GM10847 (cell line): ENCODE data around the gene TTC7B.

Experiments
- POLR2A ChIP-seq: IDR thresholded peaks from 2 replicates; pipeline ENCODE4 v1.6.1; 2011; ENCODE audit not compliant: insufficient read length; ENCODE audit errors: extremely low read depth

Gene TTC7B

DNA sequence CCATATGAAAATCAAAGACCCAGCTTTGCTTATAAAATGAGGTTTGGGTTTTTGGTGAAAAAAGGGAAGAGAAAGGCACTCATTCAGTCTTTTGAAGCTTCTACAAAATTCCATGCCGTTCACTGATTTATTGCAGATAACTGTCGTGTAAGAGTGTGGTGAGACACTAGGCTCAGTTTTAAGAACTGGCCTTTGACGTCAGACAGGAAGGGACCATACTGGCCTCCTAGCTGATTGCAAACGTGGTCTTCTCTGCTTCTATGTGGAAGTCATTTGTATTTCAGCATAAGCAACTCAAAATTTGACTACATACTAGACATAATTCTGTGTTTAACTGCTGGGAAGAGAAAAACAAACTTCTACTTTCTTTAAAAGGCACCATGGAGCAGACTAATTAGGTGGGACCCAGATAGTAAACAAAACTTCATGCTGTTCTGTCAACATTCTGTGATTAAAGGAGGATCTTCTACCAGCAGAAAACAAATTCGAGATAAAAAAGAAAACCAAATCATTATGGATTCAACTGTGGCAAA lies 168.7 kb downstream of the TTC7B start:
- no peak for TF ChIP-seq POLR2A

- no peak for TF ChIP-seq POLR2A
These were observed 170.3 kb downstream of the TTC7B start for GRCh38 chr14:90645842-90646443.

- TF ChIP-seq POLR2A, result no peak
These were observed 171.3 kb downstream of the TTC7B start for GRCh38 chr14:90644882-90645281.

GRCh38 chr14:90643982-90644670 lies 172.1 kb downstream of the TTC7B start:
- no peak for TF ChIP-seq POLR2A

DNA sequence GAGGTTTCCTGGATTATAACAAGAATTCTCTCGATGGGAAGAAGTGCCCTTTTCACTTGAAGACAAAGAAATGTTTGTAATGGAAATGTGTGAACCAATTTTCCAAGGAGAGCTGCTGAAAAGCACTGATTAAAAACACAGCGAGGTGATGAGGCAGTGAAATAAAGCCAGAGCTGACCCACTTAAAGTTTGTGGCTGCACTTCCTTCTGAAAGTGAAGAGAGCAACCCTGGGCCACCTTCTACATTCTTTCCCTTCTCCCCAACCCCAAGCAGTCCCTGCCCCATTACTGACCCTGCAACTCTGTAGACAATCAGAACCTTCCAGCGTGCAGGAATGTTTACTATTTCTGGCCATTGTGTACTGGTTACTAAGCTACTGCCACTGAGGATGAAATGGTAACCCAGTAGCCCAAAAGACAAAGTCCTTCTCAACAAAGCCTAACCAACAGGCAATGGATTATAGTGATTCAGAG lies 173.9 kb downstream of the TTC7B start:
- no peak for TF ChIP-seq POLR2A

DNA sequence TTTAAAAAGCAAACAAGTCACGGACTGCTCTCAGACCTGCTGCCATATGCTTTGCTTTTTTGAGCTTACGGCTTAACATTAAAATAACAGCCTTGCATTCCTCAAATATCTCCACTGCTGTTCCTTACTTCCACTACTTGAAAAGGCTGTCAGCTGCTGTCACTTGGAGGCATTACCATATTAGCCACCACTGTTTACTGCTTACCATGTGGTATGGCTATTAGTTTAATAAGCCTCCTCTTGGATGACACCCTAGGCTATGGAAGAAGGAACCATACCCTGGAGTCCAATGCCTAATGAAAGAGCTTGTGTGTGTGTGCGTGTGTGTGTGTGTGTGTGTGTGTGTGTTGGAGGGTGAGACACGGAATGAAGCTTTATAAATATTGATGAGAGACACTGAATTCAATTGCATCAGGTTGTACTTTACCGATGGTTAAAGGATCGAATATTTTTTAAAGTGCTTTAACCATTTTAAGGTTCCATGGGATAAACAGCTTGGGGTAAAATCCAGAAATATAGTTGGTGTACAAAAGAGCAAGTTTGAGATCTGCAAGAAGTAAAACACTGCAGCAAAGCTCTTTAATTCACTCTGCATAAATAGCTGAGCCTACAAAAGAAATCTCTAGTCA lies 174.5 kb downstream of the TTC7B start:
- TF ChIP-seq POLR2A, result no peak

GRCh38 chr14:90641168-90641567 lies 175.1 kb downstream of the TTC7B start:
- no peak for TF ChIP-seq POLR2A

DNA sequence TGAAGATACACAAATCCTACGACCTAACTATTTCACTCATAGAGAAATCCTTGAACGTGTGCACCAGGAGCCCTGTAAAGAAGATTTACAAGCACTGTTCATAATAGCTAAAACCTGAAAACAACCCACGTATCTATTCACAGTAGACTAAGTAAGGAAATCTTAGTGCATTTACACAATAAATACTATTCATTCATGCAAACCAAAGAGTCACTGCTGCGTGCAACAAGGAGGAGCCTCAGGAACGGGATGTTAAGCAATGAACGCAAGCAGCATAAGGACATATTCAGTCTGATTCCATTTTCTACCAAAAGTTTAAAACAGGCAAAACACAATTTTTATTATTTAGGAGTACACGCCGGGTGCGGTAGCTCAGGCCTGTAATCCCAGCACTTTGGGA lies 176.6 kb downstream of the TTC7B start:
- TF ChIP-seq POLR2A, result no peak

DNA sequence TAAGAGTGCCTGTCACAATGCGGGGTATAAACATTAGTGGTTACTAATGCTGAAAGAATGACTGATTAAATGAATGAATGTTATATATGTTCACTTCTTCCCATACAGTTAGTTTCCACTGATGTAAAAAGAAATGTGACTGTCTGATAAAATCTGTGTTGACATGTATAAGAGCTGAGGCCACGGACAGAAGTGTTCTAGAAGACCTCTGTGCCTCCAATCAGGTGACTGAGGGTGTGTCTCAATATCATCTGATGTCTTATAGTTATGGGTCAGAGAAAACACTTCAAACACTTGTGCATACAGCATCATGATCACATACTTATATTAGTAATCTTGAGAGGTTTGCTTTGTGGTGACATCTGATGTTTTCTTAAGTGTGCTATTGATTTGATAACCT lies 183.4 kb downstream of the TTC7B start:
- TF ChIP-seq POLR2A, result no peak

DNA sequence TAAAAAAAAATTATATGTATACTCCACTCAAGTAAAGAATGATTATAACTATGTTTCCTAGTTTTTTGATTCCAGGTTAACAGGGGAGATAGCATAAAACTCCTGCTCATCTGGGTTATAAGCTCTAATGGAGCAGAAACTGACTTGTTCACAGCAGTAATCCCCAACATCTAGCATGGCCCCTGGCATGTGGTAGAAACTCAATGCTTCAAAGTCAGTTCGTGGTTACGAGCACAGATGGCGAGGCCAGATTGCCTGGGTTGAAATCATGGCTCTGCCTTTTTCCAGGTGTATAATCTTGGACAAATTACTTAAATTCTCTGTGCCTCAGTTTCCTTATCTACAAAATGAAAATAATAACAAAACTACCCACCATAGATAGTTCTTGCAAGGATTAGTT lies 183.8 kb downstream of the TTC7B start:
- TF ChIP-seq POLR2A, result no peak

GRCh38 chr14:90630171-90630806 lies 185.9 kb downstream of the TTC7B start:
- TF ChIP-seq POLR2A, result no peak

- TF ChIP-seq POLR2A, result no peak
These were observed 186.8 kb downstream of the TTC7B start for GRCh38 chr14:90629471-90629870.

- no peak for TF ChIP-seq POLR2A
These were observed 187.4 kb downstream of the TTC7B start for GRCh38 chr14:90628825-90629224.

- no peak for TF ChIP-seq POLR2A
These were observed 188.8 kb downstream of the TTC7B start for GRCh38 chr14:90627478-90627877.

DNA sequence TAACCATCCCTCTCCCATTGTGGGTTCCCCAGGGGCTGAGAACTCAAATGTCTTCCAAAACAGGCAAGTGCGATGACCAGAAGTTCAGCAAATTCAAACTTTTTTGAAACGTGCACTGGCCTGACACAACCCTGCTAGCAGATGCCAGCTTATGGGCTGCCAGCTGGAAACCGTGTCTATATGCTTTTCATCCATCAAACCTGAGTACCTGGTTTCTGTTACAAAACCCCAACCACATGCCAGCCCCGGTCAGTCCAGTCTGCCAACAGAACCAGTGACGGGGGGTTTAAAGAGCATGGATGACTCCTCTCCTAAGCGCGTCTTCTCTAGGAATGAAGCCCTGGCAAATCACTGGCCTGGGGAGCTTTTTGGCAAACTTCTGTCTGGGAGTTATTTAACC lies 189.7 kb downstream of the TTC7B start:
- no peak for TF ChIP-seq POLR2A

GRCh38 chr14:90625445-90625844 lies 190.8 kb downstream of the TTC7B start:
- no peak for TF ChIP-seq POLR2A
